Measurements from ENCODE around the gene CCDC68. TPM values are rescaled to one million over a fixed set of nuclear protein-coding genes. Genes with fewer than 3 reads are reported as not detected.

CCDC68 gene
- total and polyA plus RNA-seq, 2 of the 8 experiments (the other 6 are each of a cell fraction or from before 2014, with no cell fraction given): 0.06 to 0.80 TPM

- TF ChIP-seq SIN3A (conservative IDR thresholded peaks at IDR 0.05 in 1 of 2, IDR thresholded peaks at IDR 0.05 in 1 of 2; ENCODE audit: low read depth in 1 of 2, low read length in 2 of 2): no peak
- TF ChIP-seq RNF2 (IDR thresholded peaks at IDR 0.05; ENCODE audit: borderline replicate concordance, low read depth, low read length, missing control alignments, poor library complexity, severe bottlenecking): no peak
- TF ChIP-seq HDAC6 (IDR thresholded peaks at IDR 0.05; ENCODE audit: low read depth, low read length): no peak
- TF ChIP-seq SIX5 (IDR thresholded peaks at IDR 0.05; ENCODE audit: low read depth, low read length): no peak
- no peak for TF ChIP-seq POLR2AphosphoS5 (IDR thresholded peaks at IDR 0.05; ENCODE audit: low read depth, low read length)
- TF ChIP-seq TAF1 (IDR thresholded peaks at IDR 0.05; ENCODE audit: low read depth, low read length): no peak
- TF ChIP-seq BACH1 (IDR thresholded peaks at IDR 0.05; ENCODE audit: low read length): no peak
- no peak for TF ChIP-seq JUN (IDR thresholded peaks at IDR 0.05; ENCODE audit: low read depth, low read length)
These were observed 16.7 kb downstream of the CCDC68 start (continued) for GRCh38 chr18:54942569-54942968.

Measured in H1 (cell line).